GM18909 (cell line): ENCODE data around the gene KSR1.
"Not testable (repeated sequence)": the region's sequence is repeated elsewhere in the genome, so short reads cannot be mapped to it uniquely, and the experiment has no call there.

Experiments
- ATAC-seq: cut with Tn5 transposase; IDR thresholded peaks from one replicate; pipeline ENCODE4 v1.9.1; 2021; ENCODE audit warnings: mild to moderate bottlenecking; ENCODE audit not compliant: unreplicated experiment, poor library complexity

The KSR1 gene

DNA sequence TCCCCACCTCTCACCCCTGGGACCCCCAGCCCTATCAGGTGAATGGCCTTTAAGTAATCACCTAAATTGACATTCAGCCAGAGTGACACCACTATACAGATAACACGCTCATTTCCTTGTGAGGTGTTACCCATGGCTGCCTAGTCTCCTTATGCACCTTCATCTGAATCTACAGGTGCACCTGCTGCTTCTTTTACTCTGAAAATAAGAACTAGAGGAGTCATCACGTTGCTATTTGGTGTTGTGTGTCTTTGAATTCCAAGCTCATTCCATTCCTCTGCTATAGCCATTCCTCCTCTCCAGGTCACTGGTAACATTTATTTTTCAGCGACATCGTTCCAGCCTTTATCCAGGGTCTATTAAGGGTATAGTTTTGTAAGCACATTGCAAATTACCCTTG is 184.5 kb downstream of the KSR1 start:
- no peak for ATAC-seq

DNA sequence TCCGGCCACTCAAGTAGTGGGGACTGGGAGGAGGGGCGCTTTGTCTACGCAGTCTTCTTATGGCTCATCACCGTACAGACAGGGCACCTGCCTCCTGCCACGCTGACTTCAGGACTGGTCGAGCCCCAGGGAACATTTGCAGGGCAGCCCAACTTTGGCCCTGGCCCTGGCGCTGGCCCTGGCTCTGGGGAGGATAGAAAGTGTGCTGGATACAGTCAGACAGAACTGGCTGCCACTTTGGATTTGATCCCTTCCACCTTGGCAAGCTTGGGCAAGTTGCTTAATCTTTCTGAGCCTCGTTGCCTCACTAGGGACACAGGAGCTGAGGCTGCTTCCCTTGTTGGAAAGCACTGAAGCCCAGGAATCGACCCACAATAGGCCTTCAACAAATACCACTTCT is 188.3 kb downstream of the KSR1 start:
- ATAC-seq = no peak

DNA sequence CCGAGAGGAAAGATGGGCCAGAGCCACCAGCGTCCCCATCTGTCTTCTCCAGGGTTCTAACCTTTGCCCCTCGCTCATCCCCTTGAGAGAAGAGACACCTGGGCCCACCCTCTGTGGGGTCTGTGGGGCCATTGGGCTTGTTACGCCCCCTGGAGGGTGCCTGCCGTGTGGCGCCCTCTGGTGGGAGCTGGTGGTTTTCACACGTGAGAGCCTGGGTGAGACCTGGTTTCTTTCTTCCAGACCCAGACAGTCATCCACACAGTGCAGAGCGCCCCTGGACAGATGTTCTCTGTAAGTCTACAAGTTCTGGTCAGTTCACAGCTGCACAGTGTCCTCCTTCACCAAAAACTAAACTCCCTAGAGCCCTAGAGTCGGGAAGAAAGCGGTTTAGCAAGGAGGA is 189.4 kb downstream of the KSR1 start:
- not testable (repeated sequence) for ATAC-seq

DNA sequence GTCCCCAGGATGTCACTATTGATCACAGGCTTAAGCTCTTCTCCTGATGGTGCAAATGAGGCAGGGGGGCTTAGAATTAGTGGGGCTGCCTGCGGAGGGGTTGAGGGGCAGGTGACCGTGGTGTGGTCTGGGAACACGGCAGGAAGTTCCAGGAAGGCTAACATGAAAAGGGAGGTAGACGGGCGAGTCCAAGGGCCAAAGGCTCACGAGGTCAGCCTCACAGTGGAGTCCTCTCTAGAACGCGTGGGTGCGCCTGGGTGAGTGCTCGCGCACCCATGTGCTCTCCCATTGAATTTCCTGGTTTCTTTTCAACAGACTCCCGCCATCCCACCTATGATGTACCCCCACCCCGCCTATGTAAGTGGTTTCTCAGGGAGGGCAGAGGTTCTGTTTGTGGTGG is 190.0 kb downstream of the KSR1 start:
- ATAC-seq = no peak

DNA sequence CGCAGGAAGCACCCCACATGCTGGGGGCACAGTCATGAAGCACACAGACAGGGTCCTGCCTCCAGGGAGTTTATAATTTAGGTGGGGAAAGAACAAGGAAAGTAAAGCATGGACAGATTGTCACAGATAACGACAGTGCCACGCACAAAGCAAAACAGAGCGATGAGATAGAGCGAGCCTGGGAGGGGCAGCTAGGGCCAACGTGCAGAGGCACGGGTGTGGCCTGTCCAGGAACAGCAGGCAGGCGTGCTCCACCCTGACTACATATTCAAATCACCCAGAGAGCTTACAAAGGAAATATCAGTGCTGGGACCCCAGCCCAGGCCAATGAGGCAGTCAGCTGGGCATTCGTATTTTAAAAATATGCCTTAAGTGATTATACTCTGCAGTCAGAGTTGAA is 191.5 kb downstream of the KSR1 start:
- ATAC-seq = no peak

DNA sequence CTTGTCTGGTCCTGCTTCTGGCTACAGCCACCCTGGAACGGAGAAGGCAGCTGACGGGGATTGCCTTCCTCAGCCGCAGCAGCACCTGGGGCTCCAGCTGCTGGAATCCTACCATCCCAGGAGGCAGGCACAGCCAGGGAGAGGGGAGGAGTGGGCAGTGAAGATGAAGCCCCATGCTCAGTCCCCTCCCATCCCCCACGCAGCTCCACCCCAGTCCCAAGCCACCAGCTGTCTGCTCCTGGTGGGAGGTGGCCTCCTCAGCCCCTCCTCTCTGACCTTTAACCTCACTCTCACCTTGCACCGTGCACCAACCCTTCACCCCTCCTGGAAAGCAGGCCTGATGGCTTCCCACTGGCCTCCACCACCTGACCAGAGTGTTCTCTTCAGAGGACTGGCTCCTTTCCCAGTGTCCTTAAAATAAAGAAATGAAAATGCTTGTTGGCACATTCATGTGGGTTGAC is 192.9 kb downstream of the KSR1 start:
- ATAC-seq = not testable (repeated sequence)

DNA sequence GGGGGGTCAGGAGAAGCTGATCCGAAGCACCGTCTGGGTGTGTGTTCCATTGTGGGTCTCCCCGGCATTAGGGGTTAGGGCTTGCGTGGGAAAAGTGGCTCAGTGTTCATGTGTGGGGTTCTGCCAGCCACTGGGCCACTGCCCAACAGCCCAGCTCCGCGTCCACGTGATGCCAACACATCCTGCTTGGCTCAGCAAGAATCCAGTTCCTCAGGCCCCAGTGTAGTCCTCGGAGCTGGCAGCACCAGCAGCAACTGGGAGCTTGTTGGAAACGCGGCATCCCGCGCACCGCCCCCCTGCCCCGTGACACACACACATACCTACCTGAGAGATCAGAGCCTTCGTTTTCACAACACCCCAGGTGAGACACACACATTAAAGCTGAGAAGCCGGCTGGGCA is 193.7 kb downstream of the KSR1 start:
- ATAC-seq = no peak

DNA sequence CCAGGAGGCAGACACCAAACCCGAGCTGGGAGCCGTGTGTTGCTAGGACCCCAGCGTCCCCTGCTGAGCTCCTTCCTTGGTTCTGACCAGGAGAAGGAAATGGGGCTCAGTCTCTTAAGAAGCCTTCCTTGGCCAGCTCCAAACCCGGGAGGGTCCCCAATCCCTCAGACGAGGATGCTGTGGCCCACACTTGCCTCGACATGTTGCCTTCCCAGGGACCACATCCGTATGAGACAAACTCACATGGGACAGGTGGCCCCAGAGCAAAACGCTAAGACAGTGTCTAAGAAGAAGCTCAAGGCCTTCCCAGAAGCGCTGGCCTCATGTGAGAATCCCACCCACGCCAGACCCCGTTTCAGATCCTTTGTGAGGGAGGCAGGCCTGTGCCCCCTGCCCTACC is 194.6 kb downstream of the KSR1 start:
- ATAC-seq = no peak

DNA sequence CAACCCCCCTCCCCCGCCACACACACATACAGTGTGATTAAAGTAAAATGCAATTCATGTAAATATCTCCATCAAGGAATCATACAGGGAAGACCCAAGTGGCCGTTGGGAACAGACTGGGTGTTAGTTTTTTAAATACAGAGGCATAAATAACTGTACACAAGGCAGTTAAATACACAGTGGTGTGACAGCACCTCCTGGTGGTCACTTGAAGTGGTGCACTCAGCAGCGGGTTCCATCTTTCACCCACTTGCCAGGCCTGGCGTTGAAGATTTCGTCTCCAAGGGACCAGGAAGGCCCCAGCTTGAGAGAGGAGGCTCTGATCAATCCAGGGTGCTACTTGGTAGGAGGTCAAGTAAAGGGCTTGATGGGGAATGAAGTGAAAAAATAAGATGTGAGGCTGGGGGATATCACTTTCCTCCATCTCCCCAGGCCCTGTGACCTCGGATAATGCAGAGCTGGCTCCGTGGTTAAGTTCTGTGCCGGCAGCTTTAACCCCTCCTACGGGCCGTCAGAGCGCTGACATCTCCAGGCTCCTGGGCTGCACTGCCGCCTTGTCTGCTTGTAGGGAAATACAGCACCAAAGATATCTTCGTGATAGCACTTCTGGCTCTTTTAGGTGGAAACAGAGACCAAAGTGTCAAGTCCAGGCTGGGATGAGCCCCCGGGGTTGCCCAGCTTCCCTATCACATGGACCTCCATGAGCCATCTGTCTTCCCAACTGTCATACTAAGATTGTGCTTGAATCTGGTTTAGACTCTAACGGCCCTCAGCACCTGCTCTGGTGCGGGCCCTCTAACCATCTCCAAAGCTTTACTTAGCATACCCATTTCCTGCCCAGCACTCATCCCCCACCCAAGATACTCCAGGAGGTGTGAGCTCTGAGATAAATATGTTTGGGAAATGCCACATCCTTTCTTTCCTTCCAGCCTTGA is 195.4 kb downstream of the KSR1 start:
- no peak for ATAC-seq

DNA sequence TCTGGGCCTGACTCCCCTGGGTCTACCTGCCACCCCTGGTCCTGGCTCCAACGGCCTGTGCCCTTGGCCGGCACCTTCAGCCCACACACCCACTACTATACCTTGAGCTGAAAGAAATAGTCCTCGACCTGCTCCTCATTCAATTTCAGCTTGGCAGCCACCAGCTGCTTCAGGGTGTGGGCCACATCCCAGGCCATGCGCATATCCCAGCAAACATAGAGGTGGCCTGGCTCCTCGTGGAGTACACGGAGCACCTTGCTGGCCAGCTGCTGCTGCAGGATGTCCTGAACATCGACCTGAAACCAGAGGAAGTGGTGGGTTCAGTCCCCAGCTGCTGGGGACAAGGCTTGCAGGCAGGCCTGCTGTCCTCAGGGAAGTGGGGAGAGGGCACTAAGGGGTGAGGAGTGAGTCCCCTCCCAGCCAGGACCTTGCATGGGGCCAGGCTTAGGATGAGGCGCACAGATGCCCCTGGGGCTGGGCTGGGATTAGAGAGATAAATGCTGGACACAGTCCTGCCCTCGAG is 197.3 kb downstream of the KSR1 start:
- ATAC-seq = not testable (repeated sequence)

DNA sequence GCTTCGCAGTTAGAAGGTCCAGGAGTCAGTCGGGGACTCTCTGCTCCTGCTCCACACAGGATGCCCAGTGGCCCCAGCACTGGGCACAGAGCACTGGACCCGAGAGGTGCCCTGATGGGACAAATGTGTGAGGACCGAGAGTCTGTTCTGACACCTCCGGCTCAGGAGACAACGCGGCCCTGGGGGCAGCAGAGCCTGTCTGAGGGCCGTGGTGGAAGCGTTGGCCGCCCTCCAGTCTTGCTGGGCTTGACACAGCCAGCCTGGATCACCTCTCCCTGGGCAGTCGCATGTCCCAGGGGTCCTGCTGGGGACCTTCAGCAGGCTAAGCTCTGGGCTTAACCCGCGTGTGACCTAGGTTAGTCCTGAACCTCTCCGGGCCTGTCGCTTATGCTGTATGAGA is 197.9 kb downstream of the KSR1 start:
- ATAC-seq = no peak

DNA sequence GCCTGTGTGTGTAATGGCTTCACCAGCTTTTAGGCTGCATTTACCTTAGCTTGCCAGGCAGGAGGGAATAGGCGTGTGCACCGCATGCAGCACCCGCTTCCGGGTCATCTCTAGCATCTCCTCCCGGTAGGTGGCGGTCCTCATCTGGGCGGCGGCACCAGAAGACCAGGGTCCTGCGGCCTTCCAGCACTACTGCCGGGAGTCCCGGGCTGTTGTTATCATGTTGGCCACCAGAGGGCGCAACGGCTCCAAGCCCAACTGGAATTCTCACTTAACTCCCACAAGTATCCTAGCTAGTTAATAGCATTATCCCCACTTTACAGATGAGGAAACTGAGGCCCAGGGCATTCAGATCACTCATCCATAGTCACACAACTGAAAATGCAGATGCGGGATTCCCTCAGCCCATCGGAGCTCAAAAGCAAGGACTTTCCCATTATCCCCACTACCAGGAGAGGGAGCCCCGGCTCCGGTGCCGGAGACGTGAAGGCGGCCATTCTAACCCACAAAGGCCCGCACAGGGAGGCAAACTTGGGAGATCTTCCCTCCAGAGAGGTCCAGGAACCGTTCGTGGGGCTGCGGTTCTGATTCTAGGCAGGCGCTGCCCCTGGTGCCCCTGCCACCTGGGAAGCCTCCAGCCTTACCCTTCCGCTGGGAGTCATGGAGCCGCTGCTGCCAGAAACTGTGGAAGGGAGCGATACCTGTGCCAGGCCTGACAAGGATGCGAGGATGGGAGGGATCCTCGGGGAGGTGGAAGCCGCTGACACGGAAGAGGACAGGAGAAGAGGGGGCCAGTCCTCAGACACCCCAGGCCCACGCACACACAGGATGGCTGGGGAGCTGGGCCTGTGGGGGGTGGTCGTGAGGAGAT is 198.6 kb downstream of the KSR1 start:
- peak; percentile 89 for ATAC-seq

DNA sequence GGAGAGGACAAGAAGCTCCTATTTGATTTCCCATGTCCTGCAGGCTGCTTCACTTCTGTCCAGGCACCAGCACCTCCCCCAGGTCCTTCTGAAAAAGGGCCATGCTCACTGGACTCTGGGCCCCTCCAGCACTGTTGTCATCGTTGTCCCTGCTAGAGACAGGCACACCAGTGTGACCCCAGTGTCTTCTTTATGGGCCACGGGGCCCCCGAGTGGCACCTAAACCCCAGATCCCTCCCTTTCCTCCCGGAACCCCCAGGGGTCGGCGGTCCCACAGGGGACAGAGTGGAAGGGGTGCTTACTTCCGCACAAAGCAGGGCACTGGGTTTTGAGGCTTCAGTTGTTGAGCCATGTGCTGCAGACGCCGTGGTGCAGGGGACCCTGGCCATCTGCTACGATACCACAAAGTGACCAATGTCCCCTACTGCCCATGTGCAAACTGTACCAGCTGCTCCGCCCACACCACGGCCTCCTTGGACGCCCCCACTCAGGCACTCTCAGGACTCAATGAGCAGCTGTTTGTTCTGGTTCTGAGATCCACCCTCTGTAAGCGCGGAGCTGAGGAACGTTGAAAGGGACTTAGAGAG is 199.4 kb downstream of the KSR1 start:
- ATAC-seq = not testable (repeated sequence)

DNA sequence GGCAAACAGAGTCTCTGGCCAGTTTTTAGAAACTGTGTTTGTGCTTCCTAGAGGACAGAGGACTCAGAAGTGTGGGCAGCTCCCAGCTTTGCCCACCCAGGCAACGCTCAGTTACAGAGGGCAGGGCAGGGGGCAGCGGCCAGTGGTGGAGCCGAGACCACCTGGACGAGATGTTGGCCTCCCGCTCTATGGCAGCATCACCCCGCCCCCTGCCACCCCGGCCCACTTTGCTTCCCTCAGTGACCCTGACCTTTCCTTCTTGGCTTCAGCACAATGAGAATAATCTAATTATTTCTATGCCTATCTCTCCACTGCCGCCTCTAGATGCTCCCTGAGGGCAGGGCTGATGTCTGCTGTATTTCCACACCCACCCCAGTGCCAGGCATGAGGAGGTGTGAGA is 200.4 kb downstream of the KSR1 start:
- not testable (repeated sequence) for ATAC-seq

DNA sequence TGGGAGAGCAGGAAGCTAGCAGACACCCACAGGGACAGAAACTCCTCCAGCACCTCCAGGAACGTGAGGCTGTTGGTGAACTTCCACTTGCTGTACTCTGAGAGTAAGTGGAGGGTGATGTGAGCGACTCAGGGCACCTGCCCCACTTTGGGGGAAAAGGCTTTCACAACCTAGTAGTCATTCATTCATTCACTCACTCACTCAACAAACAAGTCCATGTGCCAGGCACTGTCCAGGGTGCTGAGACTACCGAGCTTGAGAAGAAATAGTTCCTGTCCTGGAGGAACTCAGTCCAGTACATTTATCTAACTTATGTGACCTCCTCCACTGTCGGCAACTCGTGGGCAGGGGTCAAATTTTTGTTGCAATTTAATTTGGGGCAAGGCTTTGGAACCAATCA is 201.4 kb downstream of the KSR1 start:
- ATAC-seq = no peak

DNA sequence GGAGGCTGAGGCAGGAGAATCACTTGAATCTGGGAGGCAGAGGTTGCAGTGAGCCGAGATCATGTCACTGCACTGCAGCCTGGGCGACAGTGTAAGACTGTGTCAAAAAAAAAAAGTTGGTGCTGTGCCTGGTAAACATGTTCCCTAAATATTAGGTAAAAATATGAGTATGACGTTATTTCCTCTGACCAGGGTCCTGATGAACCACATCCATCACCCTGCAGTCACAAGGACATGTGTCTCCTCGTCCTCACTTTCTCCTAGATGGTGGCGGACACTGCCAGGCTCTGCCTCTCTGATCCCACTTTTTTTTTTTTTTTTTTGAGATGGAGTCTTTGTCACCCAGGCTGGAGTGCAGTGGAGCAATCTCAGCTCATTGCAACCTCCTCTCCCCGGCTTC is 203.4 kb downstream of the KSR1 start:
- no peak for ATAC-seq

DNA sequence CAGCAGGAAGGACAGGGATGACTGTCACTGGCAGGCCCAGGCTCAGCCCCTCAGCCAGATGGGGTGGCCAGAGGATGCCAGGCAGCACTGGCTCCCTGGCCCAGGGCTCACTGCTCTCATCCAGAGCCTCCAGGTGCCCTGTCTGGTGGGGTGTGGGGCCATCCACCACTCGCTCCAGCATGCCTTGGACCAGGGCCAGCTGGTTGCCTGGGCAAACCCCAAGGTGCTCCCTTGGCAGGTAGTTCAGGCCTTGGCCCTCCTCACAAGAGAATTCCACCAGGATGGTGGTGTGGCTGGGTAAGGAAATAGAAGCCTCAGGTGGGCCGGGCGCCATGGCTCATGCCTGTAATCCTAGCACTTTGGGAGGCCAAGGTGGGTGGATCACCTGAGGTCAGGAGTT is 204.2 kb downstream of the KSR1 start:
- no peak for ATAC-seq

DNA sequence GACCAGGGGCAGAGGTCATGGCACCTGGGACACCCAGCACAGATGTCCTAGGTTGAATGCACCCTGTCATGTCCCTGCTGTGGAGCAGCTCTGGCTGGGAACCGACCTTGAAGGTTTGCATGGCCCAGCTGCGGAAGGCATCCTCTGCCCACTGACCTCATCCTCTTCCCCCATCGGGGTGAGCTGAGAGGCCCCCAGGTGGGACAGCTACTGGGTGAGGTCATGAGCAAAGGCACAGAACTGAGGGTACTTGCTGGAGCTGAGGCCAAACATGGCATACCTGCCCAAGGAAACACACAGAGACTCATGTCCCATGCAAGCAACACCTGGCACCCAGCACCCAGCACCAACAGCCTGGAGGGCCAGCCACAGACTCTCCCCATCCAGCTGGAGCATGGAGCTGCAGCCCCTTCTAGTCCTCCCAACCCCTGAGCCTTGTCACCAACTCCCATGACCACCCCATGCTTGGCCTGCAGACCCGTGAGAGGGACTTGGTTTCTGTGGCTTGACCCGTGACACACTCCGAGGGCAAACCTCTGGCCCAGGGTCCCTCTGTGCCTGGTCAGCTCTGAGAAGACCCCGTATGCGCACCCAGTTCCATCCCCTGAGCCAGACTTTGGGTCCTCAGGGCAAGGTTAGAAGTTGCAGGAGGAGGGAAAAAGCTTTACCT is 207.8 kb downstream of the KSR1 start:
- no peak for ATAC-seq

DNA sequence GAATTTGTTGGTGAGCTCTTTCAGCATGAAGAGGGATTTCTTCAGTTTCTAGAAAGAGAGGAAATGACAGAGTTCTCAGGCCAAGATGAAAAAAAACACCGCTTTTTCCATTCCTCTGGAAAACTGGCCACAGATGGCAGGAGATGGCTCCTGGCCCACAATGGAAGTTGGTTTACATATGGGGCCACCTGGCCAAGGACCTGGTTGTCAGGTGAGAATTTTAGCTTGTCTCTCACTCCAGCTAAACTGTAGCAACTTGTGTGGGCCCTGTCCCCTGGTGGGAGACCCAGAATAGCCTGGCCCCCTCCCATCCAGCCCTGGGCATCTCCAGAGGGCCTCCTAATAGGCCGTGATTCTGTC is 208.3 kb downstream of the KSR1 start:
- ATAC-seq = no peak

DNA sequence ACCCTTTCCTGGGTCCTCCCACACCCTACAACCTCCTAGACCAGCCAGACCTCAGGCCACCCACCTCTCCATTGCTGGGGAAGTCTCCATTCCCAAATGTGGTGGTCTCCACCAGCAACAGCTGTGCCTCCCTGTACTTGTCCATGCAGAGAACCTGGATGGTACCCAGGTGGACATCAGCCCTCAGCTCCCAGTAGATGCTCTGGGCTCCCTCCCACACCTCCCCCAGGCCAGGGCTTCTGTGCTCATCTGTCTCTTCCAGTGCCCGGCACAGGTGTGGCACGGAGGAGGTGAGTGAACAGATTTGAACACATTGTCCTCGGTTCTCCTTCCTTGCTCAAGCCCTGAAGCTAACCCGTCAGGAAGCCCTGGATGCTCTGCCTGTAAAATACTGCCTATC is 209.3 kb downstream of the KSR1 start:
- no peak for ATAC-seq
